ENCODE measurements around the gene CDKAL1. TPM values are rescaled to one million over a fixed set of nuclear protein-coding genes. Genes with fewer than 3 reads are reported as not detected.
A peak's percentile ranks its signal among the peaks of the same experiment; 100 is the strongest.

CDKAL1 gene
- total and polyA plus RNA-seq, 2 experiments from 2014 or later: 12.2 to 13.7 TPM

- peaks cover 7% of the 10 kb centered on the region for H3K4me1 ChIP-seq (ENCODE audit: low read depth)
- no peaks in the 10 kb centered on the region for H3K27me3 ChIP-seq
- H3K4me3 ChIP-seq: no peak overlapping the region
- no peak overlapping the region for H3K27ac ChIP-seq
- no peak for DNase-seq (ENCODE audit: low read depth in 1 of 2, low spot score in 1 of 2)
- TF ChIP-seq CTCF (IDR thresholded peaks at IDR 0.05; ENCODE audit: low read depth, low read length): no peak
- no peaks in the 10 kb centered on the region for H3K36me3 ChIP-seq
- H3K9me3 ChIP-seq (ENCODE audit: low read depth): no peaks in the 10 kb centered on the region
These were observed 737.3 kb downstream of the CDKAL1 start for GRCh38 chr6:21271428-21272155.

- peaks cover 7% of the 10 kb centered on the region for H3K4me1 ChIP-seq (ENCODE audit: low read depth)
- H3K36me3 ChIP-seq: no peaks in the 10 kb centered on the region
- TF ChIP-seq CTCF (IDR thresholded peaks at IDR 0.05; ENCODE audit: low read depth, low read length): no peak
- no peaks in the 10 kb centered on the region for H3K27me3 ChIP-seq
- no peak overlapping the region for H3K4me3 ChIP-seq
- no peak for DNase-seq (ENCODE audit: low read depth in 1 of 2, low spot score in 1 of 2)
- no peaks in the 10 kb centered on the region for H3K9me3 ChIP-seq (ENCODE audit: low read depth)
- H3K27ac ChIP-seq: no peak overlapping the region
These were observed 739.2 kb downstream of the CDKAL1 start for GRCh38 chr6:21273451-21273850.

- DNase-seq (ENCODE audit: low read depth in 1 of 2, low spot score in 1 of 2): no peak
- no peaks in the 10 kb centered on the region for H3K27me3 ChIP-seq
- no peak for TF ChIP-seq CTCF (IDR thresholded peaks at IDR 0.05; ENCODE audit: low read depth, low read length)
These were observed 740.6 kb downstream of the CDKAL1 start for GRCh38 chr6:21274851-21275250.

DNA sequence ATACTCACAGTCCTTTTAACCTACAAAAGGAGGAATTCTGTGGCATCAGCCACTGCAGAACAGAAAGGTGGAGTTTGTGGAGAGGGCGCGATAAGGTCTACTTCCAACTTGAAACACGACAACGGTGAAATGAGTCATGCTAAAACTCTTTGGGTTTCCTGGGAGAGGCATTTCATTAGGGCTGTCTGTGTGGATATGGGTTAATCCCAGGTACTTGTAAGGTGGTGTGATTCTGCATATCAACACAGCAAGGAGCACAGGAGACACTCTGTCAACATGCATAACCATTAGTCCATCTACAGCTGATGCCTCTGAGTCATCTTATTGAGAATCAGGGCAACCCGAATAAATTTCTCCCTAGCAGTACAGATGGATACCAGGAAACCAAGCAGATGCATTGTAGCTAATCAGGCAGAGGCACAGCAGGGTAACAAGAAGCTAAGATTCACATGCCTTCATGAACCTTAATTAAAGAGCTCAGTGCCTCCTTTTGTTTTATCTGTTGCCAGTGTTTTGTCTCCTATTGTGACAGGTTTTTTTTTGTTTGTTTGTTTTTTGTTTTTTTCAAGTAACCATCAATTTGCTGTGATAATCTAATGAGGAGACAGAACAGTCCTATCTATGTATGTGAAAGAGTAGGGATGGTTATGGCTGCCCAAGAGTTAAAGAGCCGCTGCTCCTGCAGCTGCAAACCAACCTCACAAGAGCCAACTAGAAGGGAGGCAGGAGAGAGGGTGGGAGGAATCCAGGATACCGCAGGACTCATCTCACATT lies 743.5 kb downstream of the CDKAL1 start:
- H3K4me1 ChIP-seq (ENCODE audit: low read depth): no peaks in the 10 kb centered on the region
- no peaks in the 10 kb centered on the region for H3K36me3 ChIP-seq
- H3K4me3 ChIP-seq: no peak overlapping the region
- H3K9me3 ChIP-seq (ENCODE audit: low read depth): no peaks in the 10 kb centered on the region
- no peak for TF ChIP-seq CTCF (IDR thresholded peaks at IDR 0.05; ENCODE audit: low read depth, low read length)
- no peaks in the 10 kb centered on the region for H3K27me3 ChIP-seq
- H3K27ac ChIP-seq: no peak overlapping the region
- DNase-seq (ENCODE audit: low read depth in 1 of 2, low spot score in 1 of 2): no peak

More at GRCh38 chr6:21274851-21275250, 740.6 kb downstream of the CDKAL1 start:
- Histone ChIP-seq H3K9me3 (ENCODE audit: low read depth) (no peaks in the 10 kb centered on the region), H3K4me3 (no peak overlapping the region), H3K4me1 (ENCODE audit: low read depth) (peaks cover 7% of the 10 kb centered on the region), H3K27ac (no peak overlapping the region), H3K36me3 (no peaks in the 10 kb centered on the region)

DNA sequence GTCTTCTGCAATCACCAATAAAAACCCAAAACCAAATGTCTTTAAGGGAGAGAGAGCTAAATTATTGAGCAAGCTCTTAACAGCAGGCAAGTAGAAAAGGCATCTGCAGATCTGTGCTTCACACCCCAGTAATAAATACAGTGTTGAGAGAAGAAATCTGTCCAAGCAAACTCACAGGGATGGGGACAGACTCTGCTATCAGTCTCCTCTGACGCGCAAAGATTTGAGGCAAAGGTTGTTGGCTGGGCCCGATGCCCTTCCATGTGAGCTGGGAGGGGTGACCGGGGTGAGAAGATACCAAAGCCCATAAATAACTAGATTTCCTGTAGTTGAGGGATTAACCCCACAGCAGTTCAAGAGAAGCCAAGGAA lies 744.1 kb downstream of the CDKAL1 start:
- no peaks in the 10 kb centered on the region for H3K9me3 ChIP-seq (ENCODE audit: low read depth)
- no peaks in the 10 kb centered on the region for H3K4me1 ChIP-seq (ENCODE audit: low read depth)
- TF ChIP-seq CTCF (IDR thresholded peaks at IDR 0.05; ENCODE audit: low read depth, low read length): no peak
- no peaks in the 10 kb centered on the region for H3K36me3 ChIP-seq
- H3K4me3 ChIP-seq: no peak overlapping the region
- H3K27ac ChIP-seq: no peak overlapping the region
- peak in 1 of 2 donors; percentile 49 for DNase-seq (ENCODE audit: low read depth in 1 of 2, low spot score in 1 of 2)
- no peaks in the 10 kb centered on the region for H3K27me3 ChIP-seq

Data from cardiac muscle cell (in vitro differentiated cells and primary cell).